Measurements from ENCODE around the gene SNED1. TPM values are rescaled to one million over a fixed set of nuclear protein-coding genes. Genes with fewer than 3 reads are reported as not detected.

SNED1 gene
- total RNA-seq, 1 experiment from 2014 or later, result 22.0 TPM

DNA sequence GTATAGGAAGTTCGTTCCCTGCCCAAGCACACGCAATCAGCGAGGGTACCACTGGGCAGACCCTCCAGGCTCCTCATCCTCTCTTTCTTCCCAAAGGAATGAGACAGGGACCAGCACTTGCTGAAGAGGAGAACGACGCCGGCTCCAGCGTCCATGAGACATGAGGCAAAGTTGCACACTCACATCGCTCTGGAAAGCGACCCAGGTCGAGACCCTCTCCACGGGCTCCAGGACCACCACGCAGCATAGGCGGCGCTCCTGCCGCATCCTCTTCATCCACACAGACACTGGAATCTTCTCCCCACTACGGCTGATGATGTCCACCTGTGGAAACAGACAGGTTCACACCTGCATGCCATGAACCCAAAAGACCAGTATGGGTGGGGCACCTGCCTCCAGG lies 140.1 kb downstream of the SNED1 start:
- Mint-ChIP-seq H3K36me3 (ENCODE audit: insufficient read depth, unreplicated experiment) (peaks cover 12% of the 10 kb centered on the region), H3K4me1 (ENCODE audit: insufficient read depth, unreplicated experiment) (no peaks in the 10 kb centered on the region)
- CTCF ChIA-PET, result interaction anchor here (0.5 to 0.6 kb wide), 2 partner anchors 73 to 519 kb away, joined by 3 read pairs; no protein-coding TSS in a partner anchor

DNA sequence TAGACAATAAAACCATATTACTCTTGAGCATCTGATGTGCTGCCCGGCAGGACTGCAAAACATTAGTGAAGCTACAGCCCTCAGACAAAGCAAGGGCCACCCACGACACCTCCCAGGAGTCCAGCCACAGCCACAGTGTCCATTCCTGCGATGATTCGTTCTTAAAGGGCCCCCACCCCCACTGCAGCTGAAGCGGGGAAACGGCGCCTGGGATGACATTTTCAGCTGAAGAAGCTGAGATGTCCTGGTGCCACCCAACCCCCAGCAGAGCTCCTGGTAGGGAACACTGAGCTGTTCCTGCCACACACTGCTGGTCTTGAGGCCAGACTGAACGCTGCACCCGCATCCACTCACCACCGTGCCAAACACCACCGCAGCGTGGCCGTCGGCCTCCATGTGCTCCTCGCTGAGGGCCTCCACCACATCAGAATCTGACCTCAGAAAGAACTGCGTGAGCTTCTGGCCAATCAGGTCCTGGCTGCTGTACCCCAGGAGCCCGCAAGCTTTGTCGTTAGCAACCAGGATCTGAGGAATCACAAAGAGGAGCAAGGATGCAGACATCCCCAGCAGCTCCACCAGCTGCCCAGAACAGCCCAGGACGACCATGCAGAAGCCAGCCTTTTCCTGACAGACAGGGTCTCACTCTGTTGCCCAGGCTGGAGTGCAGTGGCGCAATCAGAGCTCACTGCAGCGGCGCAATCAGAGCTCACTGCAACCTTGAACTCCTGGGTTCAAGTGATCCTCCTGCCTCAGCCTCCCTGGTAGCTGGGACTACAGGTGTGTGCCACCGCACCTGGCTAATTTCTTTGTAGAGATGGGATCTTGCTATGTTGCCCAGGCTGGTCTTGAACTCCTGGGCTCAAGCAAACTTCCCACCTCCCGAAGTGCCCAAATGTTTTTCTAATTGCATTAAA lies 141.4 kb downstream of the SNED1 start:
- CTCF ChIA-PET, result interaction anchor here (0.6 to 1.1 kb wide), 4 partner anchors 74 to 1077 kb away, joined by 3 to 4 read pairs (median 4); no protein-coding TSS in a partner anchor
- TF ChIP-seq, protein P1, sequence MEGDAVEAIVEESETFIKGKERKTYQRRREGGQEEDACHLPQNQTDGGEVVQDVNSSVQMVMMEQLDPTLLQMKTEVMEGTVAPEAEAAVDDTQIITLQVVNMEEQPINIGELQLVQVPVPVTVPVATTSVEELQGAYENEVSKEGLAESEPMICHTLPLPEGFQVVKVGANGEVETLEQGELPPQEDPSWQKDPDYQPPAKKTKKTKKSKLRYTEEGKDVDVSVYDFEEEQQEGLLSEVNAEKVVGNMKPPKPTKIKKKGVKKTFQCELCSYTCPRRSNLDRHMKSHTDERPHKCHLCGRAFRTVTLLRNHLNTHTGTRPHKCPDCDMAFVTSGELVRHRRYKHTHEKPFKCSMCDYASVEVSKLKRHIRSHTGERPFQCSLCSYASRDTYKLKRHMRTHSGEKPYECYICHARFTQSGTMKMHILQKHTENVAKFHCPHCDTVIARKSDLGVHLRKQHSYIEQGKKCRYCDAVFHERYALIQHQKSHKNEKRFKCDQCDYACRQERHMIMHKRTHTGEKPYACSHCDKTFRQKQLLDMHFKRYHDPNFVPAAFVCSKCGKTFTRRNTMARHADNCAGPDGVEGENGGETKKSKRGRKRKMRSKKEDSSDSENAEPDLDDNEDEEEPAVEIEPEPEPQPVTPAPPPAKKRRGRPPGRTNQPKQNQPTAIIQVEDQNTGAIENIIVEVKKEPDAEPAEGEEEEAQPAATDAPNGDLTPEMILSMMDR (IDR thresholded peaks at IDR 0.05; ENCODE audit: unreplicated experiment), result no peak

More for the DNA sequence above, 140.1 kb downstream of the SNED1 start:
- TF ChIP-seq, protein P1 (IDR thresholded peaks at IDR 0.05; ENCODE audit: unreplicated experiment), result no peak
- Mint-ChIP-seq H3K4me3 (ENCODE audit: unreplicated experiment) (no peak overlapping the region), H3K27ac (ENCODE audit: low read depth, unreplicated experiment) (no peak overlapping the region), H3K9me3 (ENCODE audit: unreplicated experiment) (no peaks in the 10 kb centered on the region), H3K27me3 (ENCODE audit: insufficient read depth, unreplicated experiment) (no peaks in the 10 kb centered on the region)
- no TSS peak for BruUV-seq (replicated peaks)
- no peak for DNase-seq (ENCODE audit: unreplicated experiment)
- intact Hi-C loops (cut with micrococcal nuclease), result no loop called here
- POLR2A ChIA-PET, result interaction anchor here (0.5 kb wide), 1 partner anchor 11 kb away, joined by 3 read pairs; the partner anchor contains the start of gene PASK

DNA sequence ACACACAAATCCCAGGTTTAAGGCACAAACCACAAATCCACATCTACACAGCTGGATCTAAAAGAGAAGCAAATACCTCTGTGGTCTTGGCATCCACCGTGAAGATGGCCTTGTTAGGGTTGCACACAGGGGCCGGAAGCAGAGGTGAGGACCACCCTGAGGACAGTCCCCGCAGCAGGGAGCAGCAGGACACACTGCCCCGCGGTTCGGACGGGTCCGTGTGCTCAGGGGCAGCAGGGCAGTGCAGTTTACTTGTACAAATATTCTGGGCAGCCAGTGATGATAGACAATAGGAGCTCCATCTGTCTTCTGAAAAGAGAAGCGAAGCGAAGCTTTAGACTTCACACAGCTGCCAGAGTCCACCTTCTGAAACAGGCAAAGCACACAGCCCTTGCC lies 142.0 kb downstream of the SNED1 start:
- H3K36me3 Mint-ChIP-seq (ENCODE audit: insufficient read depth, unreplicated experiment), result peaks cover 15% of the 10 kb centered on the region
- no peaks in the 10 kb centered on the region for H3K4me1 Mint-ChIP-seq (ENCODE audit: insufficient read depth, unreplicated experiment)
- no peak overlapping the region for H3K4me3 Mint-ChIP-seq (ENCODE audit: unreplicated experiment)
- ChIA-PET CTCF (interaction anchor here (0.6 kb wide), 1 partner anchor 1077 kb away, joined by 3 read pairs; no protein-coding TSS in a partner anchor), POLR2A (interaction anchor here (0.6 to 1.3 kb wide), 2 partner anchors 8 to 9 kb away, joined by 3 to 4 read pairs; partner anchors contain the start of gene PASK)
- no TSS peak for BruUV-seq (replicated peaks)
- intact Hi-C loops (cut with micrococcal nuclease), result no loop called here
- DNase-seq (ENCODE audit: unreplicated experiment), result no peak
- H3K9me3 Mint-ChIP-seq (ENCODE audit: unreplicated experiment), result no peaks in the 10 kb centered on the region
- no peak overlapping the region for H3K27ac Mint-ChIP-seq (ENCODE audit: low read depth, unreplicated experiment)
- TF ChIP-seq, protein P1 (IDR thresholded peaks at IDR 0.05; ENCODE audit: unreplicated experiment), result no peak
- no peaks in the 10 kb centered on the region for H3K27me3 Mint-ChIP-seq (ENCODE audit: insufficient read depth, unreplicated experiment)

More for the DNA sequence above, 141.4 kb downstream of the SNED1 start:
- no peak overlapping the region for H3K4me3 Mint-ChIP-seq (ENCODE audit: unreplicated experiment)
- no peaks in the 10 kb centered on the region for H3K9me3 Mint-ChIP-seq (ENCODE audit: unreplicated experiment)
- no peaks in the 10 kb centered on the region for H3K4me1 Mint-ChIP-seq (ENCODE audit: insufficient read depth, unreplicated experiment)
- no peaks in the 10 kb centered on the region for H3K27me3 Mint-ChIP-seq (ENCODE audit: insufficient read depth, unreplicated experiment)
- DNase-seq (ENCODE audit: unreplicated experiment), result no peak
- peaks cover 18% of the 10 kb centered on the region for H3K36me3 Mint-ChIP-seq (ENCODE audit: insufficient read depth, unreplicated experiment)
- H3K27ac Mint-ChIP-seq (ENCODE audit: low read depth, unreplicated experiment), result no peak overlapping the region
- intact Hi-C loops (cut with micrococcal nuclease), result no loop called here
- POLR2A ChIA-PET, result no interaction called here
- no TSS peak for BruUV-seq (replicated peaks)

DNA sequence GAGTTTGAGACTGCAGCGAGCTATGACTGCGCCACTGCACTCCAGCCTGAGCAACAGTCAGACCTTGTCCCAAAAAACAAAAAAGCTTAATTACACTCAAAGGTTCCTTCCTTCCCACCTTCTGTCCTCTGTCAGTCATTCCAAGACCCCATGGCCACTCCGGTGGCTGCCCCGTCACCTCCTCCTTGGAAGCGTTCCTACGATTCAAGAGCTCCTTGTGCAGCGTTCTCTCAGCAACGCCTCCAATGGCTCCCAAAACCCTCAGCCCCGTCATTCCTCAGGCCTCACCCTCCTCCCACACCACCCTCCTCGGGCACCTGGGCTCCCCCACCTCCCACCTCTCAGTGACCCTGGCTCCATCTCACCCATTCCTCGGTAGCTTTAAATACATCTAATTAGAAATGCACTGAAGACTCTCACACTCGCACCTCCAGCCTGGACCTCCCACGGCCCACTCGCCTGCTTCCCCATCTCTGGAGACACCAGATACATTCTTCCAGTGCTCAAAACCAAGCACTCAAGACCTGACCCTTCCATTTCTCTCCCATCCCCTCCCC lies 142.9 kb downstream of the SNED1 start:
- H3K36me3 Mint-ChIP-seq (ENCODE audit: insufficient read depth, unreplicated experiment), result peaks cover 8% of the 10 kb centered on the region
- no peaks in the 10 kb centered on the region for H3K27me3 Mint-ChIP-seq (ENCODE audit: insufficient read depth, unreplicated experiment)
- ChIA-PET CTCF (interaction anchor here (0.6 kb wide), 2 partner anchors 35 to 160 kb away, joined by 3 read pairs; no protein-coding TSS in a partner anchor), POLR2A (interaction anchor here (0.6 to 1.3 kb wide), 2 partner anchors 8 to 9 kb away, joined by 3 to 4 read pairs; partner anchors contain the start of gene PASK)
- intact Hi-C loops (cut with micrococcal nuclease), result no loop called here
- H3K4me3 Mint-ChIP-seq (ENCODE audit: unreplicated experiment), result no peak overlapping the region
- H3K9me3 Mint-ChIP-seq (ENCODE audit: unreplicated experiment), result no peaks in the 10 kb centered on the region
- TF ChIP-seq, protein P1 (IDR thresholded peaks at IDR 0.05; ENCODE audit: unreplicated experiment), result no peak
- BruUV-seq (replicated peaks), result no TSS peak
- DNase-seq (ENCODE audit: unreplicated experiment), result no peak
- no peak overlapping the region for H3K27ac Mint-ChIP-seq (ENCODE audit: low read depth, unreplicated experiment)
- H3K4me1 Mint-ChIP-seq (ENCODE audit: insufficient read depth, unreplicated experiment), result no peaks in the 10 kb centered on the region

Measured in MCF 10A (cell line).